HepG2 (cell line): ENCODE results near the gene PCBP4. TPM values are rescaled to one million over a fixed set of nuclear protein-coding genes. Genes with fewer than 3 reads are reported as not detected.

Source experiments
- CEBPB ChIP-seq: IDR thresholded peaks from 2 replicates; pipeline ENCODE4 v1.6.1; 2011; ENCODE audit warnings: low read depth, low read length, improper control_type of control experiment, borderline replicate concordance
- FOXK2 ChIP-seq: fragments of 450-650 bp; IDR thresholded peaks from 2 replicates; pipeline ENCODE4 v1.6.1; 2016
- GRHL1 ChIP-seq: sonication (generic); formaldehyde crosslinking; conservative IDR thresholded peaks from 2 replicates; pipeline ENCODE4 v1.8.0; 2022; ENCODE audit warnings: missing genetic modification reagents
- MTERF4 ChIP-seq: sonication (generic); formaldehyde crosslinking; IDR thresholded peaks from 2 replicates; pipeline ENCODE4 v1.8.0; 2023; ENCODE audit warnings: mild to moderate bottlenecking, missing genetic modification reagents
- PAF1 ChIP-seq: IDR thresholded peaks from 2 replicates; pipeline ENCODE4 v1.6.1; 2016; ENCODE audit warnings: missing genetic modification reagents, missing compliant biosample characterization
- PCBP2 ChIP-seq: fragments of 200-400 bp; formaldehyde crosslinking; optimal IDR thresholded peaks from 2 replicates; pipeline ENCODE3; 2018; ENCODE audit warnings: low read length, low read depth; ENCODE audit not compliant: poor library complexity, severe bottlenecking
- POLR2A ChIP-seq, 2 experiments: IDR thresholded peaks; 2 replicates each; pipeline ENCODE4 v1.6.1; 2011; ENCODE audit warnings: low read depth in 2 of 2, low read length in 2 of 2, mild to moderate bottlenecking in 1 of 2, moderate library complexity in 1 of 2; ENCODE audit not compliant: insufficient read depth in 1 of 2
- SP2 ChIP-seq: sonication (generic); formaldehyde crosslinking; IDR thresholded peaks from 2 replicates; pipeline ENCODE4 v1.5.1; 2020; ENCODE audit warnings: mild to moderate bottlenecking, missing genetic modification reagents
- SRSF9 ChIP-seq: fragments of 200-400 bp; formaldehyde crosslinking; IDR thresholded peaks from 2 replicates; pipeline ENCODE4 v1.6.1; 2018; ENCODE audit warnings: borderline replicate concordance, mild to moderate bottlenecking, low read depth, low read length; ENCODE audit not compliant: insufficient read depth, poor library complexity, severe bottlenecking
- YY1 ChIP-seq: IDR thresholded peaks from 2 replicates; pipeline ENCODE4 v1.6.1; 2011; ENCODE audit warnings: low read length, low read depth, moderate library complexity, mild to moderate bottlenecking; ENCODE audit not compliant: insufficient read depth, insufficient replicate concordance
- ZFP36 ChIP-seq: fragments of 150-350 bp; IDR thresholded peaks from 2 replicates; pipeline ENCODE4 v1.6.1; 2018; ENCODE audit warnings: borderline replicate concordance, low read length, low read depth; ENCODE audit not compliant: partially characterized antibody
- ZFX ChIP-seq: sonication (generic); formaldehyde crosslinking; IDR thresholded peaks from 2 replicates; pipeline ENCODE4 v1.4.0; 2020; ENCODE audit warnings: mild to moderate bottlenecking, low read depth, missing genetic modification reagents, moderate library complexity
- ZMYM3 ChIP-seq: sonication (generic); formaldehyde crosslinking; IDR thresholded peaks from 2 replicates; pipeline ENCODE4 v1.5.1; 2020; ENCODE audit warnings: mild to moderate bottlenecking, missing genetic modification reagents
- ZNF142 ChIP-seq: sonication (generic); formaldehyde crosslinking; IDR thresholded peaks from 2 replicates; pipeline ENCODE4 v1.4.0; 2020; ENCODE audit warnings: missing genetic modification reagents
- ZNF33B ChIP-seq: sonication (generic); formaldehyde crosslinking; IDR thresholded peaks from 2 replicates; pipeline ENCODE4 v1.5.1; 2020; ENCODE audit warnings: mild to moderate bottlenecking, missing genetic modification reagents
- ZNF740 ChIP-seq: sonication (generic); formaldehyde crosslinking; IDR thresholded peaks from 2 replicates; pipeline ENCODE4 v1.4.0; 2020; ENCODE audit warnings: missing genetic modification reagents
- ZNF841 ChIP-seq: sonication (generic); formaldehyde crosslinking; IDR thresholded peaks from 2 replicates; pipeline ENCODE4 v1.8.1; 2023; ENCODE audit warnings: missing genetic modification reagents, borderline replicate concordance
- ZSCAN5A ChIP-seq: sonication (generic); formaldehyde crosslinking; IDR thresholded peaks from 2 replicates; pipeline ENCODE4 v1.8.0; 2022; ENCODE audit warnings: mild to moderate bottlenecking, missing genetic modification reagents, borderline replicate concordance
- polyA plus RNA-seq, 8 experiments: library from polyadenylated mRNA; depleted of rRNA in 3 of 8; stranded (reverse) in 7 of 8; unstranded in 1 of 8; fragments of >200 nt; fragmentation: Illumina TruSeq in 4 of 8; extraction: Trizol in 4 of 8; gene quantifications; 2 replicates each; pipeline versions ENCODE4 v1.2.1 to v1.2.3, GENCODE V29; 2011 to 2016; ENCODE audit warnings: low read depth in 4 of 8, missing spikeins in 1 of 8, mixed read lengths in 1 of 8; ENCODE audit not compliant: insufficient read depth in 1 of 8
- total RNA-seq, 5 experiments: library from RNA; depleted of rRNA; stranded (reverse); fragments of >200 nt; fragmentation: Illumina TruSeq; extraction: Trizol; gene quantifications; 2 replicates each; pipeline ENCODE4 v1.2.3, GENCODE V29; 2016; ENCODE audit warnings: low read depth in 1 of 5

PCBP4 gene
- total and polyA plus RNA-seq, 2 of the 13 experiments (the other 11 are each of a cell fraction or from before 2014, with no cell fraction given): 36.8 to 51.3 TPM

GRCh38 chr3:51974963-51975851, 8.0 kb upstream of the PCBP4 start, which contains the start of gene ABHD14A (continued):
- TF ChIP-seq ZNF142 (CRISPR knock-in tag) (peak; percentile 93), ZNF740 (CRISPR knock-in tag) (peak; percentile 52; the same call in 1 of the 2 replicates), ZMYM3 (no peak), FOXK2 (no peak), SRSF9 (no peak), CEBPB (no peak), SP2 (CRISPR knock-in tag) (no peak), MTERF4 (peak; percentile 63; the same call in 1 of the 2 replicates), ZSCAN5A (CRISPR knock-in tag) (no peak), ZNF33B (CRISPR knock-in tag) (no peak), PAF1 (CRISPR knock-in tag) (no peak), ZNF841 (CRISPR knock-in tag) (no peak), POLR2A (IDR thresholded peaks at IDR 0.05; ENCODE audit: insufficient read depth in 1 of 2, low read depth in 2 of 2, low read length in 2 of 2) (peak in 1 of 2 experiments; percentile 60; a peak in 2 of 4 replicates), PCBP2 (no peak), GRHL1 (CRISPR knock-in tag) (no peak), ZFP36 (no peak), ZFX (peak; percentile 40; the same call in 1 of the 2 replicates), YY1 (peak; percentile 93)
